ENCODE measurements around the gene MRPL19.

DNA sequence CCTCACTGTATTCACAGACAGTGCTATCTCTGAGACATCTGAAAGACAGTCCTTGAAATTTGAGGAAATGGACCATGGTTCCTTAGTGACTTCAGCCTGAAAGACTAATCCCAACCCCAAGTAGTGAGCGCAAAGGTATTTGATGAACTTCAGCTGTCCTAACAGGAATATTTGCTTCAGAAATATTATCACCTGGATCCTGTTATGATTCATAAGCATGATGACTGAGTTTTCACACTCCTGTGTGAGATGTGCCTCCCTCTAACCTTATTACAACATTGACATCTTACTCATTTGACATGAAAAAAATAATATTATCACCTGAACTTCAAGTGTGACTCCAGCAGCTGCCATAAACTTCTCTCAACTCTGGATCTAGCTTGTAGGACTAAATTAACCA is 11.6 kb upstream of the MRPL19 start:
- TF ChIP-seq, protein P1, sequence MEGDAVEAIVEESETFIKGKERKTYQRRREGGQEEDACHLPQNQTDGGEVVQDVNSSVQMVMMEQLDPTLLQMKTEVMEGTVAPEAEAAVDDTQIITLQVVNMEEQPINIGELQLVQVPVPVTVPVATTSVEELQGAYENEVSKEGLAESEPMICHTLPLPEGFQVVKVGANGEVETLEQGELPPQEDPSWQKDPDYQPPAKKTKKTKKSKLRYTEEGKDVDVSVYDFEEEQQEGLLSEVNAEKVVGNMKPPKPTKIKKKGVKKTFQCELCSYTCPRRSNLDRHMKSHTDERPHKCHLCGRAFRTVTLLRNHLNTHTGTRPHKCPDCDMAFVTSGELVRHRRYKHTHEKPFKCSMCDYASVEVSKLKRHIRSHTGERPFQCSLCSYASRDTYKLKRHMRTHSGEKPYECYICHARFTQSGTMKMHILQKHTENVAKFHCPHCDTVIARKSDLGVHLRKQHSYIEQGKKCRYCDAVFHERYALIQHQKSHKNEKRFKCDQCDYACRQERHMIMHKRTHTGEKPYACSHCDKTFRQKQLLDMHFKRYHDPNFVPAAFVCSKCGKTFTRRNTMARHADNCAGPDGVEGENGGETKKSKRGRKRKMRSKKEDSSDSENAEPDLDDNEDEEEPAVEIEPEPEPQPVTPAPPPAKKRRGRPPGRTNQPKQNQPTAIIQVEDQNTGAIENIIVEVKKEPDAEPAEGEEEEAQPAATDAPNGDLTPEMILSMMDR (CRISPR knock-in tag; IDR thresholded peaks at IDR 0.05) = no peak
- no peak for TF ChIP-seq ZNF775 (CRISPR knock-in tag; IDR thresholded peaks at IDR 0.05; ENCODE audit: borderline replicate concordance)
- TF ChIP-seq CHD2 (IDR thresholded peaks at IDR 0.05; ENCODE audit: low read depth, low read length) = no peak
- TF ChIP-seq CREM (IDR thresholded peaks at IDR 0.05) = no peak
- TF ChIP-seq CREM (CRISPR knock-in tag; IDR thresholded peaks at IDR 0.05) = no peak
- TF ChIP-seq CBFB (CRISPR knock-in tag; IDR thresholded peaks at IDR 0.05) = no peak
- TF ChIP-seq TAF1 (CRISPR knock-in tag; IDR thresholded peaks at IDR 0.05) = no peak
- no peak for TF ChIP-seq POLR2A (IDR thresholded peaks at IDR 0.05; ENCODE audit: insufficient read depth in 1 of 2, low read depth in 2 of 2, low read length in 2 of 2)
- no peak for TF ChIP-seq MZF1 (CRISPR knock-in tag; IDR thresholded peaks at IDR 0.05; ENCODE audit: borderline replicate concordance)
- no peak for TF ChIP-seq ZNF749 (CRISPR knock-in tag; IDR thresholded peaks at IDR 0.05; ENCODE audit: borderline replicate concordance)
- TF ChIP-seq ZFX (CRISPR knock-in tag; IDR thresholded peaks at IDR 0.05; ENCODE audit: low read depth) = no peak
- no peak for TF ChIP-seq FOXK1 (CRISPR knock-in tag; IDR thresholded peaks at IDR 0.05; ENCODE audit: borderline replicate concordance, low read depth)
- TF ChIP-seq, protein P2, sequence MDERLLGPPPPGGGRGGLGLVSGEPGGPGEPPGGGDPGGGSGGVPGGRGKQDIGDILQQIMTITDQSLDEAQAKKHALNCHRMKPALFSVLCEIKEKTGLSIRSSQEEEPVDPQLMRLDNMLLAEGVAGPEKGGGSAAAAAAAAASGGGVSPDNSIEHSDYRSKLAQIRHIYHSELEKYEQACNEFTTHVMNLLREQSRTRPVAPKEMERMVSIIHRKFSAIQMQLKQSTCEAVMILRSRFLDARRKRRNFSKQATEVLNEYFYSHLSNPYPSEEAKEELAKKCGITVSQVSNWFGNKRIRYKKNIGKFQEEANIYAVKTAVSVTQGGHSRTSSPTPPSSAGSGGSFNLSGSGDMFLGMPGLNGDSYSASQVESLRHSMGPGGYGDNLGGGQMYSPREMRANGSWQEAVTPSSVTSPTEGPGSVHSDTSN (CRISPR knock-in tag; IDR thresholded peaks at IDR 0.05) = no peak

Data from HepG2 (cell line).